Muscle of leg (tissue), 11 donors: Measurements from ENCODE around the gene SPIRE1. TPM values are rescaled to one million over a fixed set of nuclear protein-coding genes. Genes with fewer than 3 reads are reported as not detected.
"Not testable (repeated sequence)": the region's sequence is repeated elsewhere in the genome, so short reads cannot be mapped to it uniquely, and the experiment has no call there.

Experiments used
- DNase-seq: peaks from one replicate; pipeline ENCODE4 v3.0.0; 2013
- H3K27ac ChIP-seq: one replicate; pipeline ENCODE4 v1.5.1; 2013; ENCODE audit warnings: mild to moderate bottlenecking, low read length, control low read depth
- H3K27me3 ChIP-seq: one replicate; pipeline ENCODE4 v1.6.1; 2013; ENCODE audit warnings: low read length; ENCODE audit not compliant: control insufficient read depth, insufficient read depth
- H3K36me3 ChIP-seq: one replicate; pipeline ENCODE4 v1.6.1; 2013; ENCODE audit warnings: low read length; ENCODE audit not compliant: control insufficient read depth, insufficient read depth
- H3K4me1 ChIP-seq: one replicate; pipeline ENCODE4 v1.6.1; 2013; ENCODE audit warnings: low read length; ENCODE audit not compliant: control insufficient read depth, insufficient read depth
- H3K4me3 ChIP-seq: one replicate; pipeline ENCODE4 v1.5.1; 2013; ENCODE audit warnings: low read length, control low read depth
- H3K9me3 ChIP-seq: replicated peaks from 2 replicates; pipeline ENCODE4 v1.6.1; 2013; ENCODE audit warnings: low read depth, low read length; ENCODE audit not compliant: control insufficient read depth
- WGBS: methylation state at CpG from one replicate; pipeline ENCODE4 v1.1.5; 2013; ENCODE audit warnings: missing lambda C conversion rate; ENCODE audit not compliant: insufficient coverage; 5-methylcytosine and 5-hydroxymethylcytosine counted together
- polyA plus RNA-seq, 8 donors: library from polyadenylated mRNA; unstranded; fragments of 120-200 nt; gene quantifications; one replicate each; pipeline versions ENCODE4 v1.2.1 to v1.2.3, GENCODE V29; 2013; ENCODE audit warnings: inconsistent platforms in 1 of 8, low replicate concordance in 1 of 8; ENCODE audit not compliant: insufficient read length in 8 of 8, insufficient read depth in 1 of 8
- total RNA-seq: library from RNA; stranded (reverse); fragments of 120-200 nt; gene quantifications from one replicate; pipeline ENCODE4 v1.2.4, GENCODE V29; 2013

Gene SPIRE1
- total and polyA plus RNA-seq, 9 donors = 10.3 to 13.9 (median 12.0) TPM

DNA sequence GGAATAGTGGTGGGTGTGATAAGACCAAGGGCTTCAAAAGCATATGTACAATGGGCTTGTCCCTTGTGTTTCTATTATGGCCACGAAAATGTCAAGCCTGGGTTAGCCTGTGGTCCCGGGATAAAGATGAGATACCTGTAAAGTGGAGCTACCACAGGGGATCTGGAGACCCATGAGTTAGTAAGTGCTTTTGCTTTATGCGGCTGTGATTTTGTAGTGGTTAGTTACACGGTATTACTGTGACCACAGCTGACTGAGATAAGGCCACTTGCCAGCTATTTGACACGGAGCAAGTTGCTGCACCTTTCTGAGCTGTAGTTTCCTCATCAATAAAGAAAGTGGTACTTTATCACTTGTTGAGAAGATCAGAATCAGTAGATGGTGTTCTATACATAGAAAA lies 150.9 kb downstream of the SPIRE1 start:
- 80% methylated on average over 4 of the region's 5 CpGs for WGBS
- Histone ChIP-seq H3K27ac (no peak overlapping the region), H3K27me3 (no peaks in the 10 kb centered on the region), H3K4me1 (no peaks in the 10 kb centered on the region), H3K9me3 (no peaks in the 10 kb centered on the region), H3K4me3 (no peak overlapping the region), H3K36me3 (peaks cover 17% of the 10 kb centered on the region)
- no peak for DNase-seq

DNA sequence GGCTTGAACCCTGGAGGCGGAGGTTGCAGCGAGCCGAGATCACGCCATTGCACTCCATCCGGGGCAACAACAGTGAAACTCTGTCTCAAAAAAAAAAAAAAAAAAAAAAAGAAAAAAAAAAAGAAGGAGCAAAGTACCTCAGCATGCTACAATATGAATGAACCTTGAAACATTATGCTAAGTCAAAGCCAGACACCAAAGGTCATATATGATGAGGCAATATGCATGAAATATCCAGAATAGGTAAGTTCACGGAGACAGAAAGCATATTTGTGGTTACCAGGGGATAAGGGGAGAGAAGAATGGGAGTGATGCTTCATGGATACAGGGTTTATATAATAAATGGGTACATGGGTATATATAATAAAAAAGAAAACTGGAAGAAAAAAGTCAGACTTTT lies 156.9 kb downstream of the SPIRE1 start:
- Histone ChIP-seq H3K4me1 (no peaks in the 10 kb centered on the region), H3K9me3 (no peaks in the 10 kb centered on the region), H3K27ac (no peak overlapping the region), H3K4me3 (no peak overlapping the region), H3K27me3 (no peaks in the 10 kb centered on the region), H3K36me3 (peaks cover 13% of the 10 kb centered on the region)
- no CpG with 5 or more reads among the region's 6 CpGs for WGBS
- DNase-seq = no peak

DNA sequence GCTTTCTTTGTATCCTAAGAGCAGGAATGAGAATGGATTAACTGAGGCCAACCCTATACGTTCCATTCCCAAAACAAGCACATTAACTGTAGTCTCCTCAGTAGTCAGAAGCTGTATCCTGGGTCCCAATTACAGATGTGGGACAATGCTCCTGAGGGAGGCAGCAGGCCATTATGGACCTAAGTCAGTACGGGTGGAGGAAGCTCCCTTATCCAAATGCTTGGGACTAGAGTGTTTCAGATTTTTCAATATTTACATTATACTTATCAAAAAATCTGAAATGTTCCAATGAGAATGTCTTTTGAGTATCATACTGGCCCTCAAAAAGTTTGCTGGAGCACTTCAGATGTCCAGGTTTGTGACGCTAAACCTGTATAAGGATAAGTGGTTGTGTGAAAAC lies 160.1 kb downstream of the SPIRE1 start:
- Histone ChIP-seq H3K4me3 (no peak overlapping the region), H3K36me3 (peaks cover 10% of the 10 kb centered on the region), H3K27ac (no peak overlapping the region), H3K27me3 (no peaks in the 10 kb centered on the region), H3K4me1 (no peaks in the 10 kb centered on the region), H3K9me3 (no peaks in the 10 kb centered on the region)
- WGBS = no CpG with 5 or more reads among the region's 3 CpGs
- no peak for DNase-seq

DNA sequence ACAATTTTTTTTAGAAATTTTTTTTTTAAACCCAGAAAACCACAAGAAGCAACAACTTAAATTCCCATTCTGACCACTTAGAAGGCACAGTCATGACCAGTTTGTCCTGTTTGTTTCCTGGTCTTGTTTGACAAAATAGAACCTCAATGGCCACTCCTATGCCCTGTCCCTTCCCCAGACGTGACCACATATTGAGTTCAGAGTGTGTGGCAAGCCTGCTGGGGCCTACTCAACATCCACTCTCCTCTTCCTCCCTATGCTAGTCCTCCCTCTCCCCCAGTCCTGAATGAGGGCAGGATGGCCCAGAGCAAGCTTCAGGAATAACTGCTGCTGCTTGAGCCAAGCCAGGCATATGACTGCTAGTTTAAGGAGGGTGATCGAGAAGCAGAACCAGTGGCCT lies 160.6 kb downstream of the SPIRE1 start:
- H3K4me1 ChIP-seq = no peaks in the 10 kb centered on the region
- no peaks in the 10 kb centered on the region for H3K9me3 ChIP-seq
- H3K27ac ChIP-seq = no peak overlapping the region
- no peak overlapping the region for H3K4me3 ChIP-seq
- no peak for DNase-seq
- H3K27me3 ChIP-seq = no peaks in the 10 kb centered on the region
- H3K36me3 ChIP-seq = peaks cover 14% of the 10 kb centered on the region
- WGBS = 83% methylated on average over 1 of the region's 2 CpGs

DNA sequence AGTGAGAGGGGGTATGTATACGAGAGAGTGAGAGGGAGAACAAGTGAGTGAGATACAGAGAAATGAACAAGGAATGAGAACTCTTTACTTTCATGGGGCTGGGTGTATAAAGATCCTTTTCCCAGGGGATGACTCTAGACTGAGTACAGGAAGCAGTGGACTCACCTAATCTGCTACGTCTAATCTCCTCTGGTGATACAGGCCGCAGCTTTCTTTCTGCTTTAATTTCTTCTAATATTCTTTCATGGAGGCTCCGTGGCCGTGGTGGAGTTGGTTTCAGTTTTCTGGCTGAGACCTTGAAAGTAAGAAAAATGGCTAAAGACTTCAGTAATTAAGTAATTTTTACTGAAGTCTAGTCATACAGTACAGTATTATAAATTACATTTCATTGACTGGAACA lies 165.0 kb downstream of the SPIRE1 start:
- Histone ChIP-seq H3K4me1 (no peaks in the 10 kb centered on the region), H3K9me3 (no peaks in the 10 kb centered on the region), H3K27me3 (no peaks in the 10 kb centered on the region), H3K4me3 (no peak overlapping the region), H3K36me3 (peaks cover 19% of the 10 kb centered on the region), H3K27ac (no peak overlapping the region)
- DNase-seq = no peak
- no CpG with 5 or more reads among the region's 5 CpGs for WGBS

DNA sequence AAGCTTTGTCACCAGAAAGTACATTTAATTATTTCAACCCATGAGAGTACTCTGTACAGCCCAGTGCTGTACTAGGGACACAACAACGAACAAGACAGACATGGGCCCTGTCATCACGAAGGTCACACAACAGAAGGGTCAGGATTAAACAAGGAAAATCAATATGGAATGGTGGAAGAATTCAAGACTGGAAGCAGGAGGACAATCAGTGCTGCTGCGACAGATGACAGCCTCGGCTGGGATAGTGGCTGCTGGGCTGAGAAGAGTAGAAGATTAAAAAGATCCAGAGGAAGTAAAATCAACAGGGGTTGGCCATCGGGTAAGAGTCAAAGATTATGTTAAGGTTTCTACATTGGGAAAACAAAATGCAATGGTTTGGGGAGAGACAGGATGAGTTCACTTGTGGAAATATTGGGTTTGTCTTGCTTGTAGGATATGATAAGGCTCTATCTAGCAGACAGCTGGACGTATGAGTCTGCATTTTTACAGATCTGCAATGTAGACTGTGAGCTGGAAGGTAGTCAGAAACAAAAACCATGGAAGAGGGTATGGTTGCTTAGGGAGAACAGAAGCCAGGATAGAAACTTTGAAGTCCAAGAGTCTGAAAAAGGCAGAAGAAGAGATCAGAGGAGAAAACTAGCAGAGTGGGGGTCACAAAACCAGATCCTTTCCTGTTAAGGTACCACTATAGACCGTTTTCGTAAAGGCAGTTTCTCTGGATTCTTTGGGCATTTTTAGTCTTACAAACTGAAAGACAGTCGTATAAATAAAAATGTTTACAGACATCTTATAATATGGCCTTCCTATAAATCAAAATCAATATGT lies 166.1 kb downstream of the SPIRE1 start:
- no peak overlapping the region for H3K27ac ChIP-seq
- 95% methylated on average over 6 of the region's 9 CpGs for WGBS
- H3K4me3 ChIP-seq = no peak overlapping the region
- peaks cover 19% of the 10 kb centered on the region for H3K36me3 ChIP-seq
- H3K27me3 ChIP-seq = no peaks in the 10 kb centered on the region
- DNase-seq = no peak
- H3K4me1 ChIP-seq = no peaks in the 10 kb centered on the region
- H3K9me3 ChIP-seq = no peaks in the 10 kb centered on the region

DNA sequence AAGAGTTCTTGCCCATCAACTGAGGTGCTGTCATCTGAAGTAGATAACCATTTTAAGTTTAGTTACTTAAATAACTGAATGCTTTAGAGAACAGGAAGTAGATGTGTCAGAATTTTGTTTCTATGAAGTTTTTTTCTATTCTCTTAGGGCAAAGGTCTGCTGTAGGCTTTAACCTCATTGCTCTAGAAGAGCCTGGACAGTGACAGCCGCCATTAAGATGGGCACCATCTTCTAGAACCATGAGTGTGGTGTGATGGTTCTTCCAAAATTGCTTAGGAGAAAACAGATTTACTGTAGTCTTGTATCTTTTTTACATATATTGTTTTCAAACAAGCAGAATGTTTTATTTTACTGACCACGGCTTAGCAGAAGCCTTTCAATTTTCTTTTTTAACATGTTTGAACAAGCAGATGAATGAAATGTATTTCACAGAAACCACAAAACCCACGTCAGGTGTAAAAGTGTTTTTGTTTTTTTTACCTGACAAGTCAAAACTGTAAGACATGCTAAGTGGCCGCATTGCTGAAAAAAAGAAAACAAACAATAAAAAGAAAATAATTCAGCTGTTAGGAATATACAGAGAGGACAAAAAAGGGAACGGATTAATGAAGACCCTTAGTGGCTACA lies 172.3 kb downstream of the SPIRE1 start:
- Histone ChIP-seq H3K27me3 (no peaks in the 10 kb centered on the region), H3K9me3 (no peaks in the 10 kb centered on the region), H3K4me1 (no peaks in the 10 kb centered on the region), H3K4me3 (no peak overlapping the region), H3K36me3 (no peaks in the 10 kb centered on the region), H3K27ac (no peak overlapping the region)
- no peak for DNase-seq
- WGBS = no CpG with 5 or more reads among the region's 5 CpGs

DNA sequence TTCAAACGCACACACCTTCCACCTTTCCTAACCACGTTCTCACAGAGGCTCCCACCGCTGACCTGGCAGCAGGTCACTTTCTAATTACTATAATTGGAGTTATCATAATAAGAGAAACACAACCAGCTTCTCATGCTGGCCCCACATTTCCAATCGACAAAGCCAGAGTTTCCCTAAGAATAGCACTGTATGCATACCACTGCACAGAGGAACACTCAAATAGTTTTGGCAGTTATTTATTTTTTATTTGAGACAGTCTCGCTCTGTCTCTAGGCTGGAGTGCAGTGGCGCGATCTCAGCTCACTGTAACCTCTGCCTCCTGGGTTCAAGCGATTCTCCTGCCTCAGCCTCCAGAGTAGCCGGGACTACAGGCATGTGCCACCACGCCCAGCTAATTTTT lies 176.0 kb downstream of the SPIRE1 start:
- not testable (repeated sequence) for DNase-seq, H3K9me3 ChIP-seq, H3K27ac ChIP-seq, H3K4me3 ChIP-seq, H3K27me3 ChIP-seq, H3K4me1 ChIP-seq
- H3K36me3 ChIP-seq = peaks cover 12% of the 10 kb centered on the region
- WGBS = 93% methylated on average over 3 of the region's 10 CpGs

DNA sequence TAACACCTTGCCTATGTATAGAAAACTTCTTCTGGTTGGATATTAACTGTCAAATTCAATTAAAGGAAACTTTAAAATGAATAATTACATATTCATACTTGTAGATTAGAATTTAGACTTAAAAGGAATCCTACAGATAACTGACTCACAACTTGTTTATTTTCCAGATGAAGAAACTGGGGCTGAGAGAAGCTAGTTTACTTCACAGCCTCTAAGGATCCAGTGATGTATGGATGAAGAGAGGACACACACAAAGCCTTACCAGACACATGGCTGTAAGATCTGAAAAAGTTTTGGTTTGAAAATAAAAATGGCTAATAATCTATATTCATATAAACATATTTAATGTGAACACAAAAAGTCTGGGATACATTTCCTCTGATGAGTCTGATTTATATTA lies 177.9 kb downstream of the SPIRE1 start:
- peaks cover 12% of the 10 kb centered on the region for H3K36me3 ChIP-seq
- no peaks in the 10 kb centered on the region for H3K4me1 ChIP-seq
- no peaks in the 10 kb centered on the region for H3K9me3 ChIP-seq
- no peak for DNase-seq
- no peaks in the 10 kb centered on the region for H3K27me3 ChIP-seq
- H3K4me3 ChIP-seq = no peak overlapping the region
- no peak overlapping the region for H3K27ac ChIP-seq

DNA sequence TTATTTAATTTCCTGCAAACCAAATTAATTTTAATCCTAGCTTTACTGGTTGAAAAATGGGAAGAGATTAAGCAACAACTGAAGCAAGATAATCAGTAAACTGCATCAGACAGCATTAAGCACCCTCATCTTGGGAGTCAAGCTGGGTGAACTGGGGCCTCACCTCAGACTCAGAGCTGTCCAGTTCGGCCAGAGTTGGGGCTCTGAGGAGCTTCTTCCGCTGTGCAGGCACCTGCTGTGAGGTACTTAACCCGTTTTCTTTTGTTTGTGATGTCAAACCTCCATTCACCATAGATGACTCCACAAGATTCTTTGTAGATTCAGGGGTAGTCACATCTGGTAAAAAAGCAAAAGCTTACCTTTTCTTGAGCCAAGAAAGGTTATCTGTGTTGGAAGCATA lies 178.4 kb downstream of the SPIRE1 start:
- H3K36me3 ChIP-seq = peaks cover 12% of the 10 kb centered on the region
- H3K27me3 ChIP-seq = no peaks in the 10 kb centered on the region
- WGBS = 88% methylated on average over 2 of the region's 3 CpGs

More for the DNA sequence above, 178.4 kb downstream of the SPIRE1 start:
- no peaks in the 10 kb centered on the region for H3K4me1 ChIP-seq
- H3K27ac ChIP-seq = no peak overlapping the region
- no peak for DNase-seq
- no peaks in the 10 kb centered on the region for H3K9me3 ChIP-seq
- H3K4me3 ChIP-seq = no peak overlapping the region
